ENCODE data around the gene SNX21. TPM values are rescaled to one million over a fixed set of nuclear protein-coding genes. Genes with fewer than 3 reads are reported as not detected.

SNX21 gene
- total RNA-seq, 1 experiment from 2014 or later = 25.7 TPM

DNA sequence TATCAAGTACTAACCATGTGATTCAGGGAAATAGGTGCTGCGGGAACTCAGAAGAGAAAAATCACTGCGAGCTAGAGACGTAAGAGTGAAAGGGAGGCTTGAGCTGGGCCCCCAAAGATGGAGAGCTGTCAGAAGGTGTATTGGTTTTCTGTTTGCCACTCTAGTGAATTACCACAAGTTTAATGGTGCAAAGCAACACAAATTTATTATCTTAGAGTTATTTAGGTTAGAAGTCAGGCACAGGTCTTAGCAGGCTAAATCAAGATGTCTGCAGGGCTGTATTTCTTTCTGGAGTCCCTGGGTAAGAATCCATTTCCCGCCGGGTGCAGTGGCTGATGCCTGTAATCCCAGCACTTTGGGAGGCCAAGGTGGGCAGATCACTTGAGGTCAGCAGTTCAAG is 26.3 kb downstream of the SNX21 start:
- H3K9me3 ChIP-seq (ENCODE audit: control insufficient read depth, insufficient read depth, low read depth, low read length) = no peaks in the 10 kb centered on the region
- H3K27me3 ChIP-seq (ENCODE audit: control insufficient read depth, insufficient read depth, low read length) = no peaks in the 10 kb centered on the region
- ChIA-PET POLR2A (no interaction called here), CTCF (no interaction called here)
- ATAC-seq (no peak), DNase-seq (ENCODE audit: low read depth, low spot score) (no peak)
- no peak overlapping the region for H3K27ac ChIP-seq (ENCODE audit: low read length)
- H3K4me3 ChIP-seq (ENCODE audit: low read depth in 2 of 2, low read length in 2 of 2) = no peak overlapping the region
- peaks cover 10% of the 10 kb centered on the region for H3K4me1 ChIP-seq (ENCODE audit: control insufficient read depth, insufficient read depth, low read length)
- in situ Hi-C loops (cut with HindIII; ENCODE audit: low pct_unique_long_range_greater_than_20kb, low sequenced_read_pairs) (no loop called here), intact Hi-C loops (cut with micrococcal nuclease; ENCODE audit: unreplicated experiment) (no loop called here)
- no peaks in the 10 kb centered on the region; the same call in 1 of the 2 replicates for H3K36me3 ChIP-seq (ENCODE audit: control insufficient read depth, insufficient read depth, low read length)
- no peak for TF ChIP-seq CTCF (IDR thresholded peaks at IDR 0.05)
- TF ChIP-seq POLR2AphosphoS5 (IDR thresholded peaks at IDR 0.05; ENCODE audit: low read depth, low read length) = no peak
- TF ChIP-seq TCF7L2 (IDR thresholded peaks at IDR 0.05; ENCODE audit: low read depth, low read length) = no peak
- no peak for TF ChIP-seq SIN3A (IDR thresholded peaks at IDR 0.05; ENCODE audit: borderline replicate concordance, insufficient read depth, low read depth, low read length)
- TF ChIP-seq REST (IDR thresholded peaks at IDR 0.05; ENCODE audit: insufficient read depth in 1 of 2, low read depth in 2 of 2, low read length in 1 of 2) = no peak
- no TSS peak for BruUV-seq (replicated peaks)

DNA sequence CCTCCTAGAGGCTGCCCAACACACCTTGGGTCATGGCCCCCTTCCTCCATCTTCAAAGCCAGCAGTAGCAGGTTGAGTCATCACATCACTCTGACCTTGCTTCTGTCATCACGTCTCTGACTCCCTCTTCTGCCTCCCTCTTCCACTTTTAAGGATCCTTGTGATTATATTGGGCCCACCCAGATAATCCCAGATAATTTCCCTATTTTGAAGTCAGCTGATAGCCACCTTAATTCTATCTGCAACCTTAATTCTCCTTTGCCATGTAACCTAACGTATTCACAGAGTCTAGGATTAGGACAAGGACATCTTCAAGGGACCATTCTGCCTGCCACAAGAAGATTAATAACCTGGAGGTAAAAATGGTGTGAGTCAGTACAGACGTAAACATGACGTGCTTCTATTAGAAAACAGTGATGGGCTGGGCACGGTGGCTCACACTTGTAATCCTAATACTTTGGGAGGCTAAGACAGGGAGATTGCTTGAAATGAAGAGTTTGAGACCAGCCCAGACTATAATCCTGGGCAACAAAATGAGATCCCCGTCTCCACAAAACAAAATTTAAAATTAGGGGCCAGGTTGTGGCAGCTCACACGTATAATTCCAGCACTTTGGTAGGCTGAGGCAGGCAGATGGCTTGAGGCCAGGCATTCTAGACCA is 27.1 kb downstream of the SNX21 start:
- no peaks in the 10 kb centered on the region for H3K27me3 ChIP-seq (ENCODE audit: control insufficient read depth, insufficient read depth, low read length)
- in situ Hi-C loops (cut with HindIII; ENCODE audit: low pct_unique_long_range_greater_than_20kb, low sequenced_read_pairs) = no loop called here
- H3K27ac ChIP-seq (ENCODE audit: low read length) = no peak overlapping the region
- no peak for TF ChIP-seq TCF7L2 (IDR thresholded peaks at IDR 0.05; ENCODE audit: low read depth, low read length)
- TF ChIP-seq REST (IDR thresholded peaks at IDR 0.05; ENCODE audit: insufficient read depth in 1 of 2, low read depth in 2 of 2, low read length in 1 of 2) = no peak
- no peak for TF ChIP-seq SIN3A (IDR thresholded peaks at IDR 0.05; ENCODE audit: borderline replicate concordance, insufficient read depth, low read depth, low read length)
- POLR2A ChIA-PET = no interaction called here
- BruUV-seq (replicated peaks) = no TSS peak
- intact Hi-C loops (cut with micrococcal nuclease; ENCODE audit: unreplicated experiment) = no loop called here
- DNase-seq (ENCODE audit: low read depth, low spot score) (no peak), ATAC-seq (no peak)
- no peaks in the 10 kb centered on the region; the same call in 1 of the 2 replicates for H3K36me3 ChIP-seq (ENCODE audit: control insufficient read depth, insufficient read depth, low read length)
- no peaks in the 10 kb centered on the region for H3K9me3 ChIP-seq (ENCODE audit: control insufficient read depth, insufficient read depth, low read depth, low read length)
- CTCF ChIA-PET = no interaction called here
- peaks cover 10% of the 10 kb centered on the region for H3K4me1 ChIP-seq (ENCODE audit: control insufficient read depth, insufficient read depth, low read length)
- no peak overlapping the region for H3K4me3 ChIP-seq (ENCODE audit: low read depth in 2 of 2, low read length in 2 of 2)

All from Panc1 (cell line).